Mammary epithelial cell (primary cell): ENCODE results near the gene FCHSD2.

Experiments used
- CTCF ChIP-seq, 2 donors: IDR thresholded peaks in 1 of 2; conservative IDR thresholded peaks in 1 of 2; 2 replicates each; pipeline ENCODE4 v1.5.1; 2011 to 2012; ENCODE audit warnings: inconsistent platforms in 2 of 2, low read length in 2 of 2, mild to moderate bottlenecking in 2 of 2, control low read depth in 1 of 2, low read depth in 1 of 2; ENCODE audit not compliant: insufficient read depth in 1 of 2; ENCODE audit errors: extremely low read depth in 1 of 2
- EZH2 ChIP-seq: IDR thresholded peaks from 2 replicates; pipeline ENCODE4 v1.6.1; 2012; ENCODE audit warnings: low read length, inconsistent platforms, borderline replicate concordance

GRCh38 chr11:72871119-72871518 is 271.0 kb downstream of the FCHSD2 start:
- TF ChIP-seq CTCF (conservative IDR thresholded peaks at IDR 0.05 in 1 of 2, IDR thresholded peaks at IDR 0.05 in 1 of 2; ENCODE audit: extremely low read depth in 1 of 2, insufficient read depth in 1 of 2, low read depth in 1 of 2, low read length in 2 of 2) = no peak
- no peak for TF ChIP-seq EZH2
